ENCODE results near the gene ARTN. TPM values are rescaled to one million over a fixed set of nuclear protein-coding genes. Genes with fewer than 3 reads are reported as not detected.

Gene ARTN
- total and polyA plus RNA-seq, 2 experiments from 2014 or later: 6.7 to 35.7 TPM

DNA sequence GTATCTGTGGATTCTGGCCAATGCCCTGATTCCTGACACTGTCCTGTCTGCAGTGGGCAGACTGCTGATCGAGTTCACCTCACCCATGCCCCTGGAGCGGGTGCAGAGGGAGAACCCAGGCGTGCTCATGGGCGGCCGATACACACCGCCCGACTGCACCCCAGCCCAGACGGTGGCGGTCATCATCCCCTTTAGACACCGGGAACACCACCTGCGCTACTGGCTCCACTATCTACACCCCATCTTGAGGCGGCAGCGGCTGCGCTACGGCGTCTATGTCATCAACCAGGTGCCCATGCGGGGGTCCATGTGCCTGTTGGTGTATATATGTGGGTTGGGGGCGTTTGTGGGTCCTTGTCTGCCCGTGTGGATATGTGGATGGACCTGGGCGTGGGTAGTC is 48.0 kb downstream of the ARTN start:
- H3K27ac ChIP-seq (ENCODE audit: low read depth): no peak overlapping the region
- H3K4me1 ChIP-seq (ENCODE audit: insufficient read depth): peaks cover 10% of the 10 kb centered on the region; the same call in 1 of the 2 replicates
- H3K9me2 ChIP-seq (ENCODE audit: insufficient read depth): no peaks in the 10 kb centered on the region
- ATAC-seq: no peak
- peaks cover 20% of the 10 kb centered on the region; the same call in 1 of the 2 replicates for H3F3A ChIP-seq (replicated peaks; ENCODE audit: low read depth)
- Mint-ChIP-seq H3K9me3 (no peaks in the 10 kb centered on the region), H3K27ac (no peak overlapping the region), H3K27me3 (ENCODE audit: insufficient read depth, low read depth, poor library complexity) (peaks cover 30% of the 10 kb centered on the region), H3K36me3 (ENCODE audit: low read depth) (peaks cover 54% of the 10 kb centered on the region), H3K4me3 (no peak overlapping the region), H3K4me1 (peaks cover 31% of the 10 kb centered on the region)
- peaks cover 7% of the 10 kb centered on the region for H4K20me1 ChIP-seq (replicated peaks; ENCODE audit: insufficient read depth)
- no peak overlapping the region for H2AFZ ChIP-seq
- no peak overlapping the region for H3K4me2 ChIP-seq
- H3K27me3 ChIP-seq (ENCODE audit: insufficient read depth): no peaks in the 10 kb centered on the region
- H3K79me2 ChIP-seq (replicated peaks; ENCODE audit: insufficient read depth): peaks cover 8% of the 10 kb centered on the region
- TF ChIP-seq EZH2phosphoT487 (IDR thresholded peaks at IDR 0.05; ENCODE audit: unreplicated experiment) (no peak), STAT1 (IDR thresholded peaks at IDR 0.05; ENCODE audit: unreplicated experiment) (no peak), CTCF (conservative IDR thresholded peaks at IDR 0.05; ENCODE audit: low read depth in 2 of 2) (no peak), EZH2 (IDR thresholded peaks at IDR 0.05; ENCODE audit: low read depth, unreplicated experiment) (no peak)
- TF ChIP-seq, protein P1, sequence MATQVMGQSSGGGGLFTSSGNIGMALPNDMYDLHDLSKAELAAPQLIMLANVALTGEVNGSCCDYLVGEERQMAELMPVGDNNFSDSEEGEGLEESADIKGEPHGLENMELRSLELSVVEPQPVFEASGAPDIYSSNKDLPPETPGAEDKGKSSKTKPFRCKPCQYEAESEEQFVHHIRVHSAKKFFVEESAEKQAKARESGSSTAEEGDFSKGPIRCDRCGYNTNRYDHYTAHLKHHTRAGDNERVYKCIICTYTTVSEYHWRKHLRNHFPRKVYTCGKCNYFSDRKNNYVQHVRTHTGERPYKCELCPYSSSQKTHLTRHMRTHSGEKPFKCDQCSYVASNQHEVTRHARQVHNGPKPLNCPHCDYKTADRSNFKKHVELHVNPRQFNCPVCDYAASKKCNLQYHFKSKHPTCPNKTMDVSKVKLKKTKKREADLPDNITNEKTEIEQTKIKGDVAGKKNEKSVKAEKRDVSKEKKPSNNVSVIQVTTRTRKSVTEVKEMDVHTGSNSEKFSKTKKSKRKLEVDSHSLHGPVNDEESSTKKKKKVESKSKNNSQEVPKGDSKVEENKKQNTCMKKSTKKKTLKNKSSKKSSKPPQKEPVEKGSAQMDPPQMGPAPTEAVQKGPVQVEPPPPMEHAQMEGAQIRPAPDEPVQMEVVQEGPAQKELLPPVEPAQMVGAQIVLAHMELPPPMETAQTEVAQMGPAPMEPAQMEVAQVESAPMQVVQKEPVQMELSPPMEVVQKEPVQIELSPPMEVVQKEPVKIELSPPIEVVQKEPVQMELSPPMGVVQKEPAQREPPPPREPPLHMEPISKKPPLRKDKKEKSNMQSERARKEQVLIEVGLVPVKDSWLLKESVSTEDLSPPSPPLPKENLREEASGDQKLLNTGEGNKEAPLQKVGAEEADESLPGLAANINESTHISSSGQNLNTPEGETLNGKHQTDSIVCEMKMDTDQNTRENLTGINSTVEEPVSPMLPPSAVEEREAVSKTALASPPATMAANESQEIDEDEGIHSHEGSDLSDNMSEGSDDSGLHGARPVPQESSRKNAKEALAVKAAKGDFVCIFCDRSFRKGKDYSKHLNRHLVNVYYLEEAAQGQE (IDR thresholded peaks at IDR 0.05; ENCODE audit: unreplicated experiment): no peak
- H3K4me3 ChIP-seq: no peak overlapping the region
- no peak for DNase-seq (ENCODE audit: low spot score)
- H3K36me3 ChIP-seq (ENCODE audit: insufficient read depth): 0 out of 2 replicates have a peak, but pooled peaks cover 7% of the 10 kb centered on the region

GRCh38 chr1:43982241-43982640 is 48.6 kb downstream of the ARTN start:
- no peaks in the 10 kb centered on the region for H3K9me3 Mint-ChIP-seq
- H3K27me3 ChIP-seq (ENCODE audit: insufficient read depth): no peaks in the 10 kb centered on the region
- peaks cover 25% of the 10 kb centered on the region for H3K4me1 Mint-ChIP-seq
- TF ChIP-seq EZH2phosphoT487 (IDR thresholded peaks at IDR 0.05; ENCODE audit: unreplicated experiment) (no peak), ZNF114 (CRISPR knock-in tag; IDR thresholded peaks at IDR 0.05) (no peak), ZNF331 (CRISPR knock-in tag; IDR thresholded peaks at IDR 0.05; ENCODE audit: low read depth) (no peak), POLR2AphosphoS5 (IDR thresholded peaks at IDR 0.05; ENCODE audit: low read depth) (no peak), EZH2 (IDR thresholded peaks at IDR 0.05; ENCODE audit: low read depth, unreplicated experiment) (no peak)
- TF ChIP-seq, protein P2, sequence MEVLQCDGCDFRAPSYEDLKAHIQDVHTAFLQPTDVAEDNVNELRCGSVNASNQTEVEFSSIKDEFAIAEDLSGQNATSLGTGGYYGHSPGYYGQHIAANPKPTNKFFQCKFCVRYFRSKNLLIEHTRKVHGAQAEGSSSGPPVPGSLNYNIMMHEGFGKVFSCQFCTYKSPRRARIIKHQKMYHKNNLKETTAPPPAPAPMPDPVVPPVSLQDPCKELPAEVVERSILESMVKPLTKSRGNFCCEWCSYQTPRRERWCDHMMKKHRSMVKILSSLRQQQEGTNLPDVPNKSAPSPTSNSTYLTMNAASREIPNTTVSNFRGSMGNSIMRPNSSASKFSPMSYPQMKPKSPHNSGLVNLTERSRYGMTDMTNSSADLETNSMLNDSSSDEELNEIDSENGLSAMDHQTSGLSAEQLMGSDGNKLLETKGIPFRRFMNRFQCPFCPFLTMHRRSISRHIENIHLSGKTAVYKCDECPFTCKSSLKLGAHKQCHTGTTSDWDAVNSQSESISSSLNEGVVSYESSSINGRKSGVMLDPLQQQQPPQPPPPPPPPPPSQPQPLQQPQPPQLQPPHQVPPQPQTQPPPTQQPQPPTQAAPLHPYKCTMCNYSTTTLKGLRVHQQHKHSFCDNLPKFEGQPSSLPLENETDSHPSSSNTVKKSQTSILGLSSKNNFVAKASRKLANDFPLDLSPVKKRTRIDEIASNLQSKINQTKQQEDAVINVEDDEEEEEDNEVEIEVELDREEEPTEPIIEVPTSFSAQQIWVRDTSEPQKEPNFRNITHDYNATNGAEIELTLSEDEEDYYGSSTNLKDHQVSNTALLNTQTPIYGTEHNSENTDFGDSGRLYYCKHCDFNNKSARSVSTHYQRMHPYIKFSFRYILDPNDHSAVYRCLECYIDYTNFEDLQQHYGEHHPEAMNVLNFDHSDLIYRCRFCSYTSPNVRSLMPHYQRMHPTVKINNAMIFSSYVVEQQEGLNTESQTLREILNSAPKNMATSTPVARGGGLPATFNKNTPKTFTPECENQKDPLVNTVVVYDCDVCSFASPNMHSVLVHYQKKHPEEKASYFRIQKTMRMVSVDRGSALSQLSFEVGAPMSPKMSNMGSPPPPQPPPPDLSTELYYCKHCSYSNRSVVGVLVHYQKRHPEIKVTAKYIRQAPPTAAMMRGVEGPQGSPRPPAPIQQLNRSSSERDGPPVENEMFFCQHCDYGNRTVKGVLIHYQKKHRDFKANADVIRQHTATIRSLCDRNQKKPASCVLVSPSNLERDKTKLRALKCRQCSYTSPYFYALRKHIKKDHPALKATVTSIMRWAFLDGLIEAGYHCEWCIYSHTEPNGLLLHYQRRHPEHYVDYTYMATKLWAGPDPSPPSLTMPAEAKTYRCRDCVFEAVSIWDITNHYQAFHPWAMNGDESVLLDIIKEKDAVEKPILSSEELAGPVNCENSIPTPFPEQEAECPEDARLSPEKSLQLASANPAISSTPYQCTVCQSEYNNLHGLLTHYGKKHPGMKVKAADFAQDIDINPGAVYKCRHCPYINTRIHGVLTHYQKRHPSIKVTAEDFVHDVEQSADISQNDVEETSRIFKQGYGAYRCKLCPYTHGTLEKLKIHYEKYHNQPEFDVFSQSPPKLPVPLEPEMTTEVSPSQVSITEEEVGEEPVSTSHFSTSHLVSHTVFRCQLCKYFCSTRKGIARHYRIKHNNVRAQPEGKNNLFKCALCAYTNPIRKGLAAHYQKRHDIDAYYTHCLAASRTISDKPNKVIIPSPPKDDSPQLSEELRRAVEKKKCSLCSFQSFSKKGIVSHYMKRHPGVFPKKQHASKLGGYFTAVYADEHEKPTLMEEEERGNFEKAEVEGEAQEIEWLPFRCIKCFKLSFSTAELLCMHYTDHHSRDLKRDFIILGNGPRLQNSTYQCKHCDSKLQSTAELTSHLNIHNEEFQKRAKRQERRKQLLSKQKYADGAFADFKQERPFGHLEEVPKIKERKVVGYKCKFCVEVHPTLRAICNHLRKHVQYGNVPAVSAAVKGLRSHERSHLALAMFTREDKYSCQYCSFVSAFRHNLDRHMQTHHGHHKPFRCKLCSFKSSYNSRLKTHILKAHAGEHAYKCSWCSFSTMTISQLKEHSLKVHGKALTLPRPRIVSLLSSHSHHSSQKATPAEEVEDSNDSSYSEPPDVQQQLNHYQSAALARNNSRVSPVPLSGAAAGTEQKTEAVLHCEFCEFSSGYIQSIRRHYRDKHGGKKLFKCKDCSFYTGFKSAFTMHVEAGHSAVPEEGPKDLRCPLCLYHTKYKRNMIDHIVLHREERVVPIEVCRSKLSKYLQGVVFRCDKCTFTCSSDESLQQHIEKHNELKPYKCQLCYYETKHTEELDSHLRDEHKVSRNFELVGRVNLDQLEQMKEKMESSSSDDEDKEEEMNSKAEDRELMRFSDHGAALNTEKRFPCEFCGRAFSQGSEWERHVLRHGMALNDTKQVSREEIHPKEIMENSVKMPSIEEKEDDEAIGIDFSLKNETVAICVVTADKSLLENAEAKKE (CRISPR knock-in tag; IDR thresholded peaks at IDR 0.05): no peak
- H3K4me3 Mint-ChIP-seq: no peak overlapping the region; the same call in 2 of the 3 replicates
- peaks cover 30% of the 10 kb centered on the region for H3K27me3 Mint-ChIP-seq (ENCODE audit: insufficient read depth, low read depth, poor library complexity)
- H3K27ac ChIP-seq (ENCODE audit: low read depth): no peak overlapping the region
- peaks cover 5% of the 10 kb centered on the region for H4K20me1 ChIP-seq (replicated peaks; ENCODE audit: insufficient read depth)
- H3K79me2 ChIP-seq (replicated peaks; ENCODE audit: insufficient read depth): peaks cover 8% of the 10 kb centered on the region; the same call in 1 of the 2 replicates
- 0 out of 2 replicates have a peak, but pooled peaks cover 2% of the 10 kb centered on the region for H3K36me3 ChIP-seq (ENCODE audit: insufficient read depth)
- H3K4me3 ChIP-seq: no peak overlapping the region
- no peak overlapping the region for H2AFZ ChIP-seq
- H3K4me1 ChIP-seq (ENCODE audit: insufficient read depth): peaks cover 10% of the 10 kb centered on the region; the same call in 1 of the 2 replicates
- DNase-seq (ENCODE audit: low spot score) (no peak), ATAC-seq (no peak)
- H3K36me3 Mint-ChIP-seq (ENCODE audit: low read depth): peaks cover 48% of the 10 kb centered on the region
- no peaks in the 10 kb centered on the region for H3K9me2 ChIP-seq (ENCODE audit: insufficient read depth)
- H3K27ac Mint-ChIP-seq: no peak overlapping the region
- H3F3A ChIP-seq (replicated peaks; ENCODE audit: low read depth): peaks cover 19% of the 10 kb centered on the region; the same call in 1 of the 2 replicates
- H3K4me2 ChIP-seq: no peak overlapping the region

All from GM23338 (cell line).